OCI-LY3 (cell line): ENCODE results near the gene RABL6.

Experiments
- CTCF ChIP-seq: fragments of 200-600, 300-600 bp; sonication (generic); IDR thresholded peaks from 2 replicates; pipeline ENCODE4 v1.5.1; 2014; ENCODE audit warnings: antibody characterized with exemption, low read length, low read depth
- EZH2phosphoT487 ChIP-seq: fragments of 200-600 bp; shearing (Covaris generic); IDR thresholded peaks from 2 replicates; pipeline ENCODE4 v1.6.1; 2018; ENCODE audit warnings: antibody characterized with exemption, mixed run types, low read depth

- no peak for TF ChIP-seq CTCF
- TF ChIP-seq EZH2phosphoT487, result no peak
Observed at GRCh38 chr9:136831720-136832104, 24.0 kb downstream of the RABL6 start.
